ENCODE data around the gene NARF. TPM values are rescaled to one million over a fixed set of nuclear protein-coding genes. Genes with fewer than 3 reads are reported as not detected.

The NARF gene
- total and polyA plus RNA-seq, 2 experiments from 2014 or later = 66.1 to 67.1 TPM

DNA sequence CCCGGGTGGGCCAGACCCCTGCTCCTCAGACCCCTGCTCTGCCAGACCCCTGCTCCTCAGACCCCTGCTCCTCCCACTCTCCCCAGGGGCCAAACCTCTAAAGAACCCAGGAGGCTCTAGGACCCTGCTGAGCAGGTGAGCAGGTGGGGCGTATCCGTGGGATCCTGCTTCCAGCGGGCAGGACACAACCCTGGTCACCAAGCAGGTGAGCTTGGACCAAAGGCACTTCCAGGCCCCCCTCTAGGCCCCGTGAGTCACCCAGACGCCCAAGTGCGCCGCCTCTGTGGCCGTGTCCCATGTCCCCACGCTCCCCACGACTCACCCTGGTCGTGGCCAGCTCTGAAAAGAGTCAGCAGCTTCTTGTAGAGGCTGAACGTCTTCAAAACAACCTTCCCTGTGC is 13.0 kb upstream of the NARF start:
- no peak overlapping the region for H3K27ac ChIP-seq (ENCODE audit: low read depth)
- no peak overlapping the region for H2AFZ ChIP-seq
- H3K4me1 Mint-ChIP-seq = peaks cover 21% of the 10 kb centered on the region
- H3K36me3 Mint-ChIP-seq (ENCODE audit: low read depth) = peaks cover 17% of the 10 kb centered on the region
- no peaks in the 10 kb centered on the region for H3K9me2 ChIP-seq (ENCODE audit: insufficient read depth)
- no peak for TF ChIP-seq STAT1 (IDR thresholded peaks at IDR 0.05; ENCODE audit: unreplicated experiment)
- TF ChIP-seq POLR2AphosphoS5 (IDR thresholded peaks at IDR 0.05; ENCODE audit: low read depth) = no peak
- TF ChIP-seq NANOG (IDR thresholded peaks at IDR 0.05; ENCODE audit: borderline replicate concordance) = no peak
- no peak for TF ChIP-seq ZNF114 (CRISPR knock-in tag; IDR thresholded peaks at IDR 0.05)
- no peak overlapping the region for H3K4me3 ChIP-seq
- no peaks in the 10 kb centered on the region for H3K27me3 ChIP-seq (ENCODE audit: insufficient read depth)
- H3K27me3 Mint-ChIP-seq (ENCODE audit: insufficient read depth, low read depth, poor library complexity) = peaks cover 14% of the 10 kb centered on the region
- no peaks in the 10 kb centered on the region for H3K36me3 ChIP-seq (ENCODE audit: insufficient read depth)
- peaks cover 3% of the 10 kb centered on the region; the same call in 1 of the 2 replicates for H3F3A ChIP-seq (replicated peaks; ENCODE audit: low read depth)
- H3K79me2 ChIP-seq (replicated peaks; ENCODE audit: insufficient read depth) = 0 out of 2 replicates have a peak, but pooled peaks cover 5% of the 10 kb centered on the region
- H3K4me2 ChIP-seq = no peak overlapping the region
- no peak for DNase-seq (ENCODE audit: low spot score)
- H3K4me1 ChIP-seq (ENCODE audit: insufficient read depth) = peaks cover 14% of the 10 kb centered on the region; the same call in 1 of the 2 replicates
- no peak for ATAC-seq
- H4K20me1 ChIP-seq (replicated peaks; ENCODE audit: insufficient read depth) = no peaks in the 10 kb centered on the region; the same call in 1 of the 2 replicates
- no peaks in the 10 kb centered on the region for H3K9me3 Mint-ChIP-seq
- H3K4me3 Mint-ChIP-seq = no peak overlapping the region
- no peak overlapping the region for H3K27ac Mint-ChIP-seq

DNA sequence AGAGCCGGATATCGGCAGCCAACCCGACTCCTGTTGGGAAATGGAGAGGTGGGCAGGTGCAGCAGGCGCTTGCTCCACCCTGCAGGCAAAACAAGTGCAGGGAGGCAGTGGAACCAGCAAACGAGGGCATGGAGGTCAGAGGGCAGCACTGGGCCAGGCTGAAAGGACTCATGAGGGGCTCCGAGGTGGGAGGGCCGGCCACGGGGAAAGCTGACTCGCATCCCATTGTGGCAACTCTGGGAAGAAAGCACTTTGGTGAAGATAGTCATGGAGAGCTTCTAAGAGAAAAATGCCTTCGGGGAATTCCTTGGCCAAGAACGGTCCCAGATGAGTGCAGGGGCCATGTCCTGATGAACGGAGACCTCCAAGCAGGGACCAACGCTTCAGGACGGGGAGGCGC is 12.4 kb upstream of the NARF start:
- Histone ChIP-seq H4K20me1 (replicated peaks; ENCODE audit: insufficient read depth) (no peaks in the 10 kb centered on the region; the same call in 1 of the 2 replicates), H3F3A (replicated peaks; ENCODE audit: low read depth) (peaks cover 3% of the 10 kb centered on the region; the same call in 1 of the 2 replicates), H3K27ac (ENCODE audit: low read depth) (no peak overlapping the region), H3K79me2 (replicated peaks; ENCODE audit: insufficient read depth) (0 out of 2 replicates have a peak, but pooled peaks cover 5% of the 10 kb centered on the region), H3K4me2 (no peak overlapping the region), H2AFZ (no peak overlapping the region), H3K9me2 (ENCODE audit: insufficient read depth) (no peaks in the 10 kb centered on the region), H3K4me1 (ENCODE audit: insufficient read depth) (peaks cover 15% of the 10 kb centered on the region; the same call in 1 of the 2 replicates), H3K4me3 (no peak overlapping the region), H3K27me3 (ENCODE audit: insufficient read depth) (no peaks in the 10 kb centered on the region), H3K36me3 (ENCODE audit: insufficient read depth) (no peaks in the 10 kb centered on the region)
- Mint-ChIP-seq H3K4me3 (no peak overlapping the region), H3K27ac (no peak overlapping the region), H3K4me1 (peaks cover 17% of the 10 kb centered on the region), H3K36me3 (ENCODE audit: low read depth) (peaks cover 17% of the 10 kb centered on the region), H3K27me3 (ENCODE audit: insufficient read depth, low read depth, poor library complexity) (peaks cover 13% of the 10 kb centered on the region), H3K9me3 (0 out of 3 replicates have a peak, but pooled peaks cover under 1% of the 10 kb centered on the region)
- ATAC-seq (no peak), DNase-seq (ENCODE audit: low spot score) (no peak)
- TF ChIP-seq STAT1 (IDR thresholded peaks at IDR 0.05; ENCODE audit: unreplicated experiment) = no peak
- TF ChIP-seq ZNF331 (CRISPR knock-in tag; IDR thresholded peaks at IDR 0.05; ENCODE audit: low read depth) = no peak
- TF ChIP-seq EZH2phosphoT487 (IDR thresholded peaks at IDR 0.05; ENCODE audit: unreplicated experiment) = no peak
- TF ChIP-seq, protein P1, sequence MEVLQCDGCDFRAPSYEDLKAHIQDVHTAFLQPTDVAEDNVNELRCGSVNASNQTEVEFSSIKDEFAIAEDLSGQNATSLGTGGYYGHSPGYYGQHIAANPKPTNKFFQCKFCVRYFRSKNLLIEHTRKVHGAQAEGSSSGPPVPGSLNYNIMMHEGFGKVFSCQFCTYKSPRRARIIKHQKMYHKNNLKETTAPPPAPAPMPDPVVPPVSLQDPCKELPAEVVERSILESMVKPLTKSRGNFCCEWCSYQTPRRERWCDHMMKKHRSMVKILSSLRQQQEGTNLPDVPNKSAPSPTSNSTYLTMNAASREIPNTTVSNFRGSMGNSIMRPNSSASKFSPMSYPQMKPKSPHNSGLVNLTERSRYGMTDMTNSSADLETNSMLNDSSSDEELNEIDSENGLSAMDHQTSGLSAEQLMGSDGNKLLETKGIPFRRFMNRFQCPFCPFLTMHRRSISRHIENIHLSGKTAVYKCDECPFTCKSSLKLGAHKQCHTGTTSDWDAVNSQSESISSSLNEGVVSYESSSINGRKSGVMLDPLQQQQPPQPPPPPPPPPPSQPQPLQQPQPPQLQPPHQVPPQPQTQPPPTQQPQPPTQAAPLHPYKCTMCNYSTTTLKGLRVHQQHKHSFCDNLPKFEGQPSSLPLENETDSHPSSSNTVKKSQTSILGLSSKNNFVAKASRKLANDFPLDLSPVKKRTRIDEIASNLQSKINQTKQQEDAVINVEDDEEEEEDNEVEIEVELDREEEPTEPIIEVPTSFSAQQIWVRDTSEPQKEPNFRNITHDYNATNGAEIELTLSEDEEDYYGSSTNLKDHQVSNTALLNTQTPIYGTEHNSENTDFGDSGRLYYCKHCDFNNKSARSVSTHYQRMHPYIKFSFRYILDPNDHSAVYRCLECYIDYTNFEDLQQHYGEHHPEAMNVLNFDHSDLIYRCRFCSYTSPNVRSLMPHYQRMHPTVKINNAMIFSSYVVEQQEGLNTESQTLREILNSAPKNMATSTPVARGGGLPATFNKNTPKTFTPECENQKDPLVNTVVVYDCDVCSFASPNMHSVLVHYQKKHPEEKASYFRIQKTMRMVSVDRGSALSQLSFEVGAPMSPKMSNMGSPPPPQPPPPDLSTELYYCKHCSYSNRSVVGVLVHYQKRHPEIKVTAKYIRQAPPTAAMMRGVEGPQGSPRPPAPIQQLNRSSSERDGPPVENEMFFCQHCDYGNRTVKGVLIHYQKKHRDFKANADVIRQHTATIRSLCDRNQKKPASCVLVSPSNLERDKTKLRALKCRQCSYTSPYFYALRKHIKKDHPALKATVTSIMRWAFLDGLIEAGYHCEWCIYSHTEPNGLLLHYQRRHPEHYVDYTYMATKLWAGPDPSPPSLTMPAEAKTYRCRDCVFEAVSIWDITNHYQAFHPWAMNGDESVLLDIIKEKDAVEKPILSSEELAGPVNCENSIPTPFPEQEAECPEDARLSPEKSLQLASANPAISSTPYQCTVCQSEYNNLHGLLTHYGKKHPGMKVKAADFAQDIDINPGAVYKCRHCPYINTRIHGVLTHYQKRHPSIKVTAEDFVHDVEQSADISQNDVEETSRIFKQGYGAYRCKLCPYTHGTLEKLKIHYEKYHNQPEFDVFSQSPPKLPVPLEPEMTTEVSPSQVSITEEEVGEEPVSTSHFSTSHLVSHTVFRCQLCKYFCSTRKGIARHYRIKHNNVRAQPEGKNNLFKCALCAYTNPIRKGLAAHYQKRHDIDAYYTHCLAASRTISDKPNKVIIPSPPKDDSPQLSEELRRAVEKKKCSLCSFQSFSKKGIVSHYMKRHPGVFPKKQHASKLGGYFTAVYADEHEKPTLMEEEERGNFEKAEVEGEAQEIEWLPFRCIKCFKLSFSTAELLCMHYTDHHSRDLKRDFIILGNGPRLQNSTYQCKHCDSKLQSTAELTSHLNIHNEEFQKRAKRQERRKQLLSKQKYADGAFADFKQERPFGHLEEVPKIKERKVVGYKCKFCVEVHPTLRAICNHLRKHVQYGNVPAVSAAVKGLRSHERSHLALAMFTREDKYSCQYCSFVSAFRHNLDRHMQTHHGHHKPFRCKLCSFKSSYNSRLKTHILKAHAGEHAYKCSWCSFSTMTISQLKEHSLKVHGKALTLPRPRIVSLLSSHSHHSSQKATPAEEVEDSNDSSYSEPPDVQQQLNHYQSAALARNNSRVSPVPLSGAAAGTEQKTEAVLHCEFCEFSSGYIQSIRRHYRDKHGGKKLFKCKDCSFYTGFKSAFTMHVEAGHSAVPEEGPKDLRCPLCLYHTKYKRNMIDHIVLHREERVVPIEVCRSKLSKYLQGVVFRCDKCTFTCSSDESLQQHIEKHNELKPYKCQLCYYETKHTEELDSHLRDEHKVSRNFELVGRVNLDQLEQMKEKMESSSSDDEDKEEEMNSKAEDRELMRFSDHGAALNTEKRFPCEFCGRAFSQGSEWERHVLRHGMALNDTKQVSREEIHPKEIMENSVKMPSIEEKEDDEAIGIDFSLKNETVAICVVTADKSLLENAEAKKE (CRISPR knock-in tag; IDR thresholded peaks at IDR 0.05) = no peak
- no peak for TF ChIP-seq POLR2AphosphoS5 (IDR thresholded peaks at IDR 0.05; ENCODE audit: low read depth)
- no peak for TF ChIP-seq CREB1 (CRISPR knock-in tag; IDR thresholded peaks at IDR 0.05; ENCODE audit: low read depth)
- TF ChIP-seq ZNF114 (CRISPR knock-in tag; IDR thresholded peaks at IDR 0.05) = no peak
- TF ChIP-seq NANOG (IDR thresholded peaks at IDR 0.05; ENCODE audit: borderline replicate concordance) = no peak
- TF ChIP-seq, protein P2, sequence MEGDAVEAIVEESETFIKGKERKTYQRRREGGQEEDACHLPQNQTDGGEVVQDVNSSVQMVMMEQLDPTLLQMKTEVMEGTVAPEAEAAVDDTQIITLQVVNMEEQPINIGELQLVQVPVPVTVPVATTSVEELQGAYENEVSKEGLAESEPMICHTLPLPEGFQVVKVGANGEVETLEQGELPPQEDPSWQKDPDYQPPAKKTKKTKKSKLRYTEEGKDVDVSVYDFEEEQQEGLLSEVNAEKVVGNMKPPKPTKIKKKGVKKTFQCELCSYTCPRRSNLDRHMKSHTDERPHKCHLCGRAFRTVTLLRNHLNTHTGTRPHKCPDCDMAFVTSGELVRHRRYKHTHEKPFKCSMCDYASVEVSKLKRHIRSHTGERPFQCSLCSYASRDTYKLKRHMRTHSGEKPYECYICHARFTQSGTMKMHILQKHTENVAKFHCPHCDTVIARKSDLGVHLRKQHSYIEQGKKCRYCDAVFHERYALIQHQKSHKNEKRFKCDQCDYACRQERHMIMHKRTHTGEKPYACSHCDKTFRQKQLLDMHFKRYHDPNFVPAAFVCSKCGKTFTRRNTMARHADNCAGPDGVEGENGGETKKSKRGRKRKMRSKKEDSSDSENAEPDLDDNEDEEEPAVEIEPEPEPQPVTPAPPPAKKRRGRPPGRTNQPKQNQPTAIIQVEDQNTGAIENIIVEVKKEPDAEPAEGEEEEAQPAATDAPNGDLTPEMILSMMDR (conservative IDR thresholded peaks at IDR 0.05; ENCODE audit: low read depth in 2 of 2) = no peak
